ENCODE results near the gene PKP1. TPM values are rescaled to one million over a fixed set of nuclear protein-coding genes. Genes with fewer than 3 reads are reported as not detected.

PKP1 gene
- total and polyA plus RNA-seq, 2 experiments from 2014 or later: 0.19 to 0.83 TPM

GRCh38 chr1:201363467-201363866 is 80.2 kb downstream of the PKP1 start:
- no peaks in the 10 kb centered on the region for H3K79me2 ChIP-seq (replicated peaks; ENCODE audit: insufficient read depth)
- H3K4me2 ChIP-seq: no peak overlapping the region
- Mint-ChIP-seq H3K4me1 (peaks cover 16% of the 10 kb centered on the region), H3K4me3 (no peak overlapping the region), H3K9me3 (no peaks in the 10 kb centered on the region), H3K36me3 (ENCODE audit: low read depth) (no peaks in the 10 kb centered on the region), H3K27ac (no peak overlapping the region), H3K27me3 (ENCODE audit: insufficient read depth, low read depth, poor library complexity) (peaks cover 25% of the 10 kb centered on the region)
- H4K20me1 ChIP-seq (replicated peaks; ENCODE audit: insufficient read depth): no peaks in the 10 kb centered on the region
- H3K4me1 ChIP-seq (ENCODE audit: insufficient read depth): peaks cover 9% of the 10 kb centered on the region
- no peak for TF ChIP-seq CREB1 (CRISPR knock-in tag; IDR thresholded peaks at IDR 0.05; ENCODE audit: low read depth)
- TF ChIP-seq ZNF462 (CRISPR knock-in tag; IDR thresholded peaks at IDR 0.05): no peak
- DNase-seq (ENCODE audit: low spot score) (no peak), ATAC-seq (no peak)
- no peaks in the 10 kb centered on the region for H3K27me3 ChIP-seq (ENCODE audit: insufficient read depth)
- no peaks in the 10 kb centered on the region for H3K36me3 ChIP-seq (ENCODE audit: insufficient read depth)
- H3F3A ChIP-seq (replicated peaks; ENCODE audit: low read depth): no peaks in the 10 kb centered on the region
- H3K9me2 ChIP-seq (ENCODE audit: insufficient read depth): no peaks in the 10 kb centered on the region
- H3K4me3 ChIP-seq: no peak overlapping the region
- no peak overlapping the region for H3K27ac ChIP-seq (ENCODE audit: low read depth)
- H2AFZ ChIP-seq: no peak overlapping the region

- no peak for ATAC-seq
- no peak for DNase-seq (ENCODE audit: low spot score)
- H3K9me3 Mint-ChIP-seq: no peaks in the 10 kb centered on the region
- H4K20me1 ChIP-seq (replicated peaks; ENCODE audit: insufficient read depth): no peaks in the 10 kb centered on the region
- H3K27ac Mint-ChIP-seq: no peak overlapping the region
- no peak overlapping the region for H3K4me3 Mint-ChIP-seq
- peaks cover 9% of the 10 kb centered on the region for H3K4me1 ChIP-seq (ENCODE audit: insufficient read depth)
- H3K27me3 Mint-ChIP-seq (ENCODE audit: insufficient read depth, low read depth, poor library complexity): peaks cover 17% of the 10 kb centered on the region
- H3K4me3 ChIP-seq: no peak overlapping the region
- peaks cover 11% of the 10 kb centered on the region for H3K4me1 Mint-ChIP-seq
- H3K9me2 ChIP-seq (ENCODE audit: insufficient read depth): no peaks in the 10 kb centered on the region
- H3K27me3 ChIP-seq (ENCODE audit: insufficient read depth): no peaks in the 10 kb centered on the region
- H3K4me2 ChIP-seq: no peak overlapping the region
- no peaks in the 10 kb centered on the region for H3K79me2 ChIP-seq (replicated peaks; ENCODE audit: insufficient read depth)
- no peaks in the 10 kb centered on the region for H3K36me3 ChIP-seq (ENCODE audit: insufficient read depth)
- H2AFZ ChIP-seq: no peak overlapping the region
- no peak overlapping the region for H3K27ac ChIP-seq (ENCODE audit: low read depth)
- no peaks in the 10 kb centered on the region for H3K36me3 Mint-ChIP-seq (ENCODE audit: low read depth)
- H3F3A ChIP-seq (replicated peaks; ENCODE audit: low read depth): no peaks in the 10 kb centered on the region
- TF ChIP-seq ZNF462 (CRISPR knock-in tag; IDR thresholded peaks at IDR 0.05) (no peak), CTCF (conservative IDR thresholded peaks at IDR 0.05; ENCODE audit: low read depth in 2 of 2) (no peak), EZH2phosphoT487 (IDR thresholded peaks at IDR 0.05; ENCODE audit: unreplicated experiment) (no peak)
Measured at GRCh38 chr1:201364808-201365105, 81.5 kb downstream of the PKP1 start.
